Subcutaneous preadipocyte (primary cell): ENCODE results near the gene TNRC6C. TPM values are rescaled to one million over a fixed set of nuclear protein-coding genes. Genes with fewer than 3 reads are reported as not detected.

ENCODE experiments used
- small RNA-seq: library from RNA; depleted of rRNA; stranded (forward); fragments of <200 nt; gene quantifications from one replicate; pipeline ENCODE3, GENCODE V24; 2012
- total RNA-seq: library from RNA; depleted of rRNA; stranded (reverse); fragments of >200 nt; gene quantifications from 2 replicates; pipeline ENCODE4 v1.2.3, GENCODE V29; 2012

The TNRC6C gene
- 3.7 and 6.1 TPM in 2 replicates for total RNA-seq

GRCh38 chr17:77957857-77958715 is at the start of gene TNRC6C:
TSS of gene TNRC6C (plus strand) at chr17:77958703. CDS start at chr17:78004207, 45,504 bp downstream.

GRCh38 chr17:78128551-78129350 is 170.2 kb downstream of the TNRC6C start, which contains the start of gene TMC6:
TSS of gene TMC6 (minus strand) at chr17:78128755. CDS start at chr17:78126832, 1,923 bp downstream.

GRCh38 chr17:78130437-78131101 is 172.1 kb downstream of the TNRC6C start, which contains the start of gene TMC8:
TSS of gene TMC8 (plus strand) at chr17:78130771. CDS start at chr17:78131589, 818 bp downstream.

Small RNA genes lying within 50 kb of the gene (small RNA-seq; reads per million reads assigned to genes)
- gene RNU1-80P, result 0.82 reads per million, percentile 50 among the genes with 10 or more reads in this experiment
- not detected for gene RNU6-625P

Other genes with a start within 250 kb of the TNRC6C start
- 2.7 TPM in 1 of 2 replicates, not detected in the other for gene TMC6, start 170.1 kb downstream of the TNRC6C start, total RNA-seq
- not detected in 2 replicates for gene TMC8, start 172.1 kb downstream of the TNRC6C start, total RNA-seq
- not detected in 2 replicates for gene C17orf99, start 187.7 kb downstream of the TNRC6C start, total RNA-seq
- gene SYNGR2, start 209.9 kb downstream of the TNRC6C start, total RNA-seq, result 1.5 and 1.8 TPM in 2 replicates
- gene TK1, start 228.3 kb downstream of the TNRC6C start, total RNA-seq, result 96.3 and 101 TPM in 2 replicates
- 22.4 and 22.9 TPM in 2 replicates for gene AFMID, start 228.7 kb downstream of the TNRC6C start, total RNA-seq